ENCODE results near the gene APOD. TPM values are rescaled to one million over a fixed set of nuclear protein-coding genes. Genes with fewer than 3 reads are reported as not detected.
A peak's percentile ranks its signal among the peaks of the same experiment; 100 is the strongest.

The APOD gene
- total and polyA plus RNA-seq, 8 donors, result 33.0 to 941 (median 188) TPM

DNA sequence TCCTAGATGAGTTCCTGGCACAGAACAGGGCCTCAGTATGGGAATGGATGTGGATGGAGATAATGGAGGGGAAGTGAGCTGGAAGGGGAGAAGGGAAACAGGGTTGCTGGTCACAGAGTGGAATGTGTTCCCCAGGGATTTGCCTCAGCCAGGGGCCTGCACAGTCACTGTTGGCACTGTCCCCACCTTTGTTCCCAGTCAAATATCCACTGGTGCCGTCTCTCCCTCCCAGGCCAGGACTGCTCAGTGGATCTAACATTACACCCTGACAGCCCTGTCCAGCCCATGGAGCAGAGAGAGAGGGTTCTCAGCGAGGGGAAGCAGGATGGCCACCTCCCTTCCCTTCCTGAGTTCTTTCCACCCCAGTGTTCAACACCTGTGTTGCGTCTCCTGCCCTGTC, 39.1 kb downstream of the APOD start:
- intact Hi-C loops (cut with DNase I; ENCODE audit: low total_unique reads), result no loop called here
- Histone ChIP-seq H3K36me3 (no peaks in the 10 kb centered on the region), H3K9me3 (no peaks in the 10 kb centered on the region), H3K4me3 (no peak overlapping the region), H3K27ac (peak overlapping the region in 3 of 5 donors; percentile 95 to 97 (median 96)), H3K27me3 (no peaks in the 10 kb centered on the region), H3K4me1 (peaks cover 15 to 66% (median 44%) of the 10 kb centered on the region in 4 donors)
- 52 to 92% (median 76%) methylated on average over 3 of the region's 3 CpGs for WGBS, 5 donors
- DNase-seq, result peak in 1 of 2 donors; percentile 43
- TF ChIP-seq POLR2A (IDR thresholded peaks at IDR 0.05) (no peak), POLR2AphosphoS5 (IDR thresholded peaks at IDR 0.05) (no peak), EP300 (IDR thresholded peaks at IDR 0.05) (no peak)
- TF ChIP-seq, protein P1, sequence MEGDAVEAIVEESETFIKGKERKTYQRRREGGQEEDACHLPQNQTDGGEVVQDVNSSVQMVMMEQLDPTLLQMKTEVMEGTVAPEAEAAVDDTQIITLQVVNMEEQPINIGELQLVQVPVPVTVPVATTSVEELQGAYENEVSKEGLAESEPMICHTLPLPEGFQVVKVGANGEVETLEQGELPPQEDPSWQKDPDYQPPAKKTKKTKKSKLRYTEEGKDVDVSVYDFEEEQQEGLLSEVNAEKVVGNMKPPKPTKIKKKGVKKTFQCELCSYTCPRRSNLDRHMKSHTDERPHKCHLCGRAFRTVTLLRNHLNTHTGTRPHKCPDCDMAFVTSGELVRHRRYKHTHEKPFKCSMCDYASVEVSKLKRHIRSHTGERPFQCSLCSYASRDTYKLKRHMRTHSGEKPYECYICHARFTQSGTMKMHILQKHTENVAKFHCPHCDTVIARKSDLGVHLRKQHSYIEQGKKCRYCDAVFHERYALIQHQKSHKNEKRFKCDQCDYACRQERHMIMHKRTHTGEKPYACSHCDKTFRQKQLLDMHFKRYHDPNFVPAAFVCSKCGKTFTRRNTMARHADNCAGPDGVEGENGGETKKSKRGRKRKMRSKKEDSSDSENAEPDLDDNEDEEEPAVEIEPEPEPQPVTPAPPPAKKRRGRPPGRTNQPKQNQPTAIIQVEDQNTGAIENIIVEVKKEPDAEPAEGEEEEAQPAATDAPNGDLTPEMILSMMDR (IDR thresholded peaks at IDR 0.05), result no peak

- Histone ChIP-seq H3K36me3 (no peaks in the 10 kb centered on the region), H3K4me1 (peaks cover 15 to 69% (median 48%) of the 10 kb centered on the region in 4 donors)
- DNase-seq, result no peak
These were observed 39.6 kb downstream of the APOD start for GRCh38 chr3:195544230-195544536.

GRCh38 chr3:195543500-195544229, 40.1 kb downstream of the APOD start:
- DNase-seq, result no peak
- peak overlapping the region; percentile 68 to 95 (median 91) for H3K4me3 ChIP-seq
- H3K27ac ChIP-seq, result peak overlapping the region; percentile 28 to 97 (median 95)
- no peaks in the 10 kb centered on the region for H3K27me3 ChIP-seq
- H3K9me3 ChIP-seq, result no peaks in the 10 kb centered on the region
- TF ChIP-seq, protein P1 (IDR thresholded peaks at IDR 0.05), result no peak
- TF ChIP-seq POLR2A (IDR thresholded peaks at IDR 0.05), result no peak
- no peak for TF ChIP-seq EP300 (IDR thresholded peaks at IDR 0.05)
- TF ChIP-seq POLR2AphosphoS5 (IDR thresholded peaks at IDR 0.05), result no peak
- intact Hi-C loops (cut with DNase I; ENCODE audit: low total_unique reads), result no loop called here
- H3K4me1 ChIP-seq, result peaks cover 15 to 71% (median 52%) of the 10 kb centered on the region in 4 donors
- H3K36me3 ChIP-seq, result no peaks in the 10 kb centered on the region
- WGBS, 5 donors, result 15 to 24% (median 17%) methylated on average over 38 of the region's 38 CpGs

More at GRCh38 chr3:195544230-195544536, 39.6 kb downstream of the APOD start:
- H3K9me3 ChIP-seq, result no peaks in the 10 kb centered on the region
- peak overlapping the region in 1 of 4 donors; percentile 90 for H3K4me3 ChIP-seq
- intact Hi-C loops (cut with DNase I; ENCODE audit: low total_unique reads), result no loop called here
- H3K27me3 ChIP-seq, result no peaks in the 10 kb centered on the region
- TF ChIP-seq POLR2AphosphoS5 (IDR thresholded peaks at IDR 0.05), result no peak
- TF ChIP-seq POLR2A (IDR thresholded peaks at IDR 0.05), result no peak
- TF ChIP-seq, protein P1 (IDR thresholded peaks at IDR 0.05), result no peak
- no peak for TF ChIP-seq EP300 (IDR thresholded peaks at IDR 0.05)
- H3K27ac ChIP-seq, result peak overlapping the region in 4 of 5 donors; percentile 95 to 97 (median 96)
- 82 to 90% (median 86%) methylated on average over 4 of the region's 4 CpGs for WGBS, 5 donors

DNA sequence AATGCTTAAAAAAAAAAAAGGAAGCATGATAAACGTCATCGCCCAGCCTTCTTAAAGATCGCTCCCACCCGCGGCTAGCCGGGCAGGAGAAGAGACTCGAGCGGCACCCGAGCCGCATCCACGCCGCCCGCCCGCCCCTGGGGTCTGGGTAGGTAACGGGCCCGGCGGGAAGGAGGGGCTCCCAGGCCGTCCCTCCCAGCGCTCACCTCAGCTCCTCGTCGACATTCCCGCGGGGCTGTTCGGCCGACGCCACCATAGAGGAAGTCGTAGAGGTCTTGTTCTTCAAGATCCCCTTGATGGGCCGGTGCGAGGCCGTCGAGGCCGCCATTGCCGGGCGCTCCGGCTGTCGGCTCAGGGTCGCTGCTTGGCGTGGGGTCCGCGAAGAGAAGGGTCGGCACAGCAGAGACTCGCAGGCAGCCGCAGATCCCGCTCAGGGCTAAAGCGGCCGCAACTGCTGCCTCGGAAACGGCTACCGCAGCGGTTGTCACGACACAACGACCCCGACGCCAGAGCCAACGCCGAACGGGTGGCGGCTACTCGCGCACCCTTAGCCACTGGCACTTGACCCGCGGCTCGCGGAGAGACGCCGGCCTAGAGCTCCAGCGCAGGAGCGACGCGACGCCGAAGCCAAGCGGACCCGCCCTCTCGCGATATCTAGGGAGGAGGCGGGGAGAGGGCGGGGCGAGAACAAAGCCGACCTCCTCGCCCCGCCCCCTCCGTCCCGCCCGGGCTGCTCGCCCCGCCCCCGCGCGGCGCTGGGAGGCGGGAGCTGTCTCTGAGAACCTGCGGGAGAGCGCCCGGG, 40.8 kb downstream of the APOD start, which contains the start of gene PPP1R2:
Gene PPP1R2 (minus strand): TSS at position 628 of the 802 bp plus-strand sequence. CDS start 300 bp downstream, at position 328.
- peak; percentile 94 to 97 for DNase-seq
- intact Hi-C loops (cut with DNase I; ENCODE audit: low total_unique reads), result no loop called here
- Histone ChIP-seq H3K4me1 (peaks cover 15 to 75% (median 56%) of the 10 kb centered on the region in 4 donors), H3K4me3 (peak within 1 kb of the TSS; percentile 68 to 95 (median 91)), H3K9me3 (no peaks in the 10 kb centered on the region), H3K27me3 (no peaks in the 10 kb centered on the region), H3K27ac (peak within 1 kb of the TSS; percentile 95 to 98 (median 96)), H3K36me3 (no peaks in the 10 kb centered on the region)
- 0 to 1% (median 0%) methylated on average over 49 to 95 of the region's 95 CpGs for WGBS, 5 donors
- peak in 2 of 4 donors; percentile 59 to 91 for TF ChIP-seq POLR2A (IDR thresholded peaks at IDR 0.05)
- TF ChIP-seq POLR2AphosphoS5 (IDR thresholded peaks at IDR 0.05), result peak; percentile 97 to 99 (median 99)
- TF ChIP-seq EP300 (IDR thresholded peaks at IDR 0.05), result no peak
- TF ChIP-seq, protein P1 (IDR thresholded peaks at IDR 0.05), result no peak
